Nephron (organoid): Measurements from ENCODE around the gene MAB21L4.

Experiments used
- H3K27ac Mint-ChIP-seq, 3 experiments: 2 replicates each; pipeline ENCODE4 v1.8.0; 2020; ENCODE audit warnings: mixed read lengths in 3 of 3, mild to moderate bottlenecking in 2 of 3, moderate library complexity in 1 of 3
- H3K27me3 Mint-ChIP-seq: 2 replicates; pipeline ENCODE4 v1.8.0; 2021; ENCODE audit warnings: low read depth, mild to moderate bottlenecking, moderate library complexity, mixed read lengths
- H3K36me3 Mint-ChIP-seq: 2 replicates; pipeline ENCODE4 v1.8.0; 2020; ENCODE audit warnings: low read depth, mixed read lengths
- H3K4me1 Mint-ChIP-seq: 2 replicates; pipeline ENCODE4 v1.8.0; 2020; ENCODE audit warnings: mixed read lengths
- H3K4me3 Mint-ChIP-seq, 3 experiments: 2 replicates each; pipeline ENCODE4 v1.8.0; 2020; ENCODE audit warnings: mild to moderate bottlenecking in 3 of 3, mixed read lengths in 3 of 3, moderate library complexity in 2 of 3
- H3K9me3 Mint-ChIP-seq: 2 replicates; pipeline ENCODE4 v1.8.0; 2020; ENCODE audit warnings: mixed read lengths
- TF ChIP-seq, protein P1 (sequence below), 3 experiments: fragments of 200-600 bp; sonication (generic); IDR thresholded peaks; one replicate each; pipeline ENCODE4 v1.5.0; 2021; ENCODE audit warnings: antibody characterized with exemption in 3 of 3; ENCODE audit not compliant: unreplicated experiment in 3 of 3

MAB21L4 gene

DNA sequence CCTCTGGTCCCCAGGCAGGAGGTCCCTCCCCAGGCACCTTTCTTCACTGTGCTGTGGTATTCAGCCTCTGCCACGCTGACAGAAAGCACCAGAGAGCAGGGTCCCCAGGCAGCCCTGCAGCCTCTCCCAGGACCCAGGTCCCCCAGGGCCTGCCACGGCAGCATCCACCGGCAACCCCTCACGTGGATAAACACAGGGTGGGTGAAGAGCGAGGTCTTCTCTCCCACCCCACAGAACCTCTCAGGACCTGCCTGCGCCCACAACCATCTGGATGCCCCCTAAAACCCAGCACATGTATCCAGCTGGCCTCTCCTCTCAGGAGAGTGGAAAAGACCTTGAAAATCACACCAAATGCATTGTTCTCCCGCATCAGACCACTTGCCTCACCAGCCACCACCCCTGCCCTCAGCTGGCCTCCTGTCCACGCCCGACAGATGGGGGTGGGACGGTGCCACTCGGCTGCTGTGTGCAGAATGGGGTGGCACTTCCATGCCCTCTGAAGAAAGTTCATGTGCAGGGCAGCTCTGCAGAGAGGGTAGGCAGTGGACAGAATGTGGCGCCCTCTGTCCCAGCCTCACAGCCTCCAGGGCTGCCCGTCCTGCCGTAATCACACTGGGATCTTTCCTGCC lies 6.1 kb upstream of the MAB21L4 start:
- H3K4me3 Mint-ChIP-seq = no peak overlapping the region
- TF ChIP-seq, protein P1, sequence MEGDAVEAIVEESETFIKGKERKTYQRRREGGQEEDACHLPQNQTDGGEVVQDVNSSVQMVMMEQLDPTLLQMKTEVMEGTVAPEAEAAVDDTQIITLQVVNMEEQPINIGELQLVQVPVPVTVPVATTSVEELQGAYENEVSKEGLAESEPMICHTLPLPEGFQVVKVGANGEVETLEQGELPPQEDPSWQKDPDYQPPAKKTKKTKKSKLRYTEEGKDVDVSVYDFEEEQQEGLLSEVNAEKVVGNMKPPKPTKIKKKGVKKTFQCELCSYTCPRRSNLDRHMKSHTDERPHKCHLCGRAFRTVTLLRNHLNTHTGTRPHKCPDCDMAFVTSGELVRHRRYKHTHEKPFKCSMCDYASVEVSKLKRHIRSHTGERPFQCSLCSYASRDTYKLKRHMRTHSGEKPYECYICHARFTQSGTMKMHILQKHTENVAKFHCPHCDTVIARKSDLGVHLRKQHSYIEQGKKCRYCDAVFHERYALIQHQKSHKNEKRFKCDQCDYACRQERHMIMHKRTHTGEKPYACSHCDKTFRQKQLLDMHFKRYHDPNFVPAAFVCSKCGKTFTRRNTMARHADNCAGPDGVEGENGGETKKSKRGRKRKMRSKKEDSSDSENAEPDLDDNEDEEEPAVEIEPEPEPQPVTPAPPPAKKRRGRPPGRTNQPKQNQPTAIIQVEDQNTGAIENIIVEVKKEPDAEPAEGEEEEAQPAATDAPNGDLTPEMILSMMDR (IDR thresholded peaks at IDR 0.05; ENCODE audit: unreplicated experiment in 3 of 3) = no peak
- H3K9me3 Mint-ChIP-seq = peaks cover 10% of the 10 kb centered on the region
- H3K4me1 Mint-ChIP-seq = no peaks in the 10 kb centered on the region
- no peaks in the 10 kb centered on the region for H3K36me3 Mint-ChIP-seq
- no peak overlapping the region for H3K27ac Mint-ChIP-seq
- peaks cover 16% of the 10 kb centered on the region for H3K27me3 Mint-ChIP-seq

DNA sequence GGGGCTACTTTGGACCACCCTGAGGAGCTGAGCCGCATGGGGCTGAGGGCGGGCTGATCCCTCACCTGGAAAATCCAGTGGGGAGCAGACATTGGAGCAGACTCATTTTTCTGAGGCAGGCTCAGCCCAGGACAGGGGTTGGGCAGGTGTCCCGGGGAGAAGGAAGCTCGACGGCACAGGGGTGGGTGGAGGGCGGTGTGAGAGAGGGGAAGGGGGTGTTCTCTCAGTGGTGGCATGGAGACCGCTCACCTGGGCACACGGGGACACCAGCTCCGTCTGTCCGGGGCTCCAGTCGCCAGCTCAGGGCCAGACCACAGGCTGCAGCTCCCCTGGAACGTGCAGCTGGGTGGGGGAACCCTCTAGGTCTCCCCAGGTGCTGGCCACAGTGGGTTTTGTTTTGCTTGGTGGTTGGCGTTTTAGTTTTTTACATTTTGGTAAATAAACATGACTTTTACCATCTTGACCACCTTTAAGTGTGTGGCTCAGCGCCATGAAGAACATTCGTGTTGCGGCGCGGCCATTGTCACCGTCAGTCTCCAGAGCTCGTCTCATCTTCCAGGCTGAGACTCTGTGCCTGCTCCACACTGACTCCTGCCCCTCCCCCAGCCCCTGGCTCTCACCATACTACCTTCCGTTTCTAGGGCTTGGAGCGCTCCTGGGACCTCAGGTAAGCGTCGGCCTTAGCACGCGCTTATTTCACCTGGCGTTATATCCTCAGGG lies 4.3 kb upstream of the MAB21L4 start:
- no peak overlapping the region for H3K27ac Mint-ChIP-seq
- H3K27me3 Mint-ChIP-seq = peaks cover 12% of the 10 kb centered on the region
- no peak overlapping the region for H3K4me3 Mint-ChIP-seq
- no peaks in the 10 kb centered on the region for H3K36me3 Mint-ChIP-seq
- H3K9me3 Mint-ChIP-seq = peaks cover 10% of the 10 kb centered on the region
- H3K4me1 Mint-ChIP-seq = no peaks in the 10 kb centered on the region
- TF ChIP-seq, protein P1 (IDR thresholded peaks at IDR 0.05; ENCODE audit: unreplicated experiment in 3 of 3) = no peak

DNA sequence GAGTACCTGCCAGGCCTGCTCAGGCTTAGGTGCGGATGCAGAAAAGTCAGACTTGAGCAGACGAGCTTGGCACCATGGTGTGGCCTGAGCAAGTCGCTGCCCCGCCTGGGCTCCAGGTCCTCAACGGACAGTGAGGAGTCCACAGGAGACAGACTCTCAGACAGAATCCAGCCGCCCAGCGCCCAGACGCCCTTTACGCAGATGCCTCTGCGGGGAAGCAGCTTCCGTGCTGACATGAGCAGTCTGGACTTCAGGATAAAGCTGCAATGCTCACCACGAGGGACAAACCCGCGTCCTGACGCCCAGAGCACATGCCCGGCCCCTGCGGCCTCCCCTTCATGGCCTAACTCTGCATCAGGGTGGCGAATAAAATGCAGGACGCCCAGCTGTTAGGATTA lies 3.5 kb upstream of the MAB21L4 start:
- H3K9me3 Mint-ChIP-seq = peaks cover 10% of the 10 kb centered on the region
- no peak overlapping the region for H3K27ac Mint-ChIP-seq
- no peaks in the 10 kb centered on the region for H3K36me3 Mint-ChIP-seq
- H3K4me1 Mint-ChIP-seq = no peaks in the 10 kb centered on the region
- TF ChIP-seq, protein P1 (IDR thresholded peaks at IDR 0.05; ENCODE audit: unreplicated experiment in 3 of 3) = no peak
- peaks cover 17% of the 10 kb centered on the region for H3K27me3 Mint-ChIP-seq
- no peak overlapping the region for H3K4me3 Mint-ChIP-seq

DNA sequence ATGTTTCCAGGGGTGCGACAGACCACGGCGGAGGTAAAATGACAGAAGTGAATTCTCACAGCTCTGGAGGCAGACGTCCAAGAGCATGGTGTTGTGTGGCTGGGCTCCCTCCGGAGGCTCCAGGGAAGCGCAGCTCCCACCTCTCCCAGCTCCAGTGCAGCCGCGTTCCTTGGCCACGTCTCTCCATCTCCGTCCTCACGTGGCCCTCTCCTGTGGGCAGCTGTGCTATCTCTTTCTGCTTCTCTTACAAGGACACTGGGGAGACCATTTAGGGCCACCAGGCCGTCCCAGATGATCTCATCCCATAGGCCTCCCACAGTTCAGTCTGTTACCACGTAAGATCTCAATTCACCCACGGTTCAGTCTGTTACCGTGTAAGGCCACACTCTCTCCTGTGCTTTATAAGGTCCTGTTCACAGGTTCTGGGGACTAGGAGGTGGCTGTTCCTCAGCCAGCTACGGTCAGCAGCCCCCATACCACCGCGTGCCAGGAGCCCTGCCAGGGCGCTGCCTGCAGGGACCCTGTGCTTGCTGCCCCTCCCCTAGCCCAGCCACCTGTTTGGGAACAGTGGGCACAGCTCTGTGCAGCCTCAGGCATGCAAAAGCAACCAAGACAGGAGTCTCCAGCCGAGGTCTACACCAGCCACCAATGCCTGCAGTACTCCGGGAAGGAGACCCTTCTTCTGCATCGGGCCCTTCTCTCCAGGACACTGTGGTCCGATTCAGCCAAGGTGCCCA lies 2.9 kb upstream of the MAB21L4 start:
- TF ChIP-seq, protein P1 (IDR thresholded peaks at IDR 0.05; ENCODE audit: unreplicated experiment in 3 of 3) = no peak
- no peaks in the 10 kb centered on the region for H3K36me3 Mint-ChIP-seq
- peaks cover 17% of the 10 kb centered on the region for H3K27me3 Mint-ChIP-seq
- H3K27ac Mint-ChIP-seq = no peak overlapping the region
- peaks cover 10% of the 10 kb centered on the region for H3K9me3 Mint-ChIP-seq
- H3K4me1 Mint-ChIP-seq = no peaks in the 10 kb centered on the region
- H3K4me3 Mint-ChIP-seq = no peak overlapping the region

DNA sequence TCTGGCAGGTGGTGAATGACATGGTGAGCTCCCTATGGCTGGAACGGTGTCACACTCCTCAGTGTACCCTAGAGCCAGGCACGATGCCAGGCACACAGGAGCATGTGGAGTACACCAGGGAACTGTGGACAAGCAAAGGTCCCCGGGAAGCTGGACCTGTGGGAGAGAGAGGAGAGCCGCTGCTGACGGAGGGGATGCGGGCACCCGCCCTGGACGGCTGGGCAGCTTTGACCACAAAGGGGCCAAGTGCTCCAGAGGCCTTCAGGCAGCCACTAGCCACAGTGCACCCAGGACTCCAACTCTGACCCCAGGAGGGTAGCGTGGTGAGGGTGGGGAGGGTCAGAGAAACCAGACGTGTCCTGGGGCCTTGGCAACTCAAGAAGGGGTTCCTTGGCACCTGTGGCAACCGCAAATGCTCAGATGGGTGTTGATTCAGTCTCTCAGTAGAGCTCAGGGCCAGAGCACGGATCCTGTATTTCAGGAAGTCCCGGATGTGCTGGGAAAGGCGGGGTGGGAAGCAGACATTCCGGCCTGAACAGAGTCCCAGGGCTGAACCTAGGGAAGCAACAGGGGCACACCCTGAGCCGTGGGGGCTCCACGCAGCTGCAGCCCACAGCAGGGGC lies 2.3 kb upstream of the MAB21L4 start:
- H3K27me3 Mint-ChIP-seq = peaks cover 17% of the 10 kb centered on the region
- no peaks in the 10 kb centered on the region for H3K4me1 Mint-ChIP-seq
- H3K36me3 Mint-ChIP-seq = no peaks in the 10 kb centered on the region
- H3K27ac Mint-ChIP-seq = no peak overlapping the region
- H3K4me3 Mint-ChIP-seq = no peak overlapping the region
- TF ChIP-seq, protein P1 (IDR thresholded peaks at IDR 0.05; ENCODE audit: unreplicated experiment in 3 of 3) = no peak
- H3K9me3 Mint-ChIP-seq = peaks cover 10% of the 10 kb centered on the region
